Uterus (tissue), 4 donors: Measurements from ENCODE around the gene ARL8A. TPM values are rescaled to one million over a fixed set of nuclear protein-coding genes. Genes with fewer than 3 reads are reported as not detected.

ENCODE experiments used
- DNase-seq, 2 donors: peaks; one replicate each; pipeline ENCODE4 v3.0.0-alpha.2; 2019 to 2020
- H3K27ac ChIP-seq, 2 donors: fragments of 200-600 bp; sonication (generic); 1 replicate in 1 of 2; 2 replicates in 1 of 2; pipeline ENCODE4 v1.5.1; 2016 to 2018
- H3K27me3 ChIP-seq, 2 donors: fragments of 200-600 bp; sonication (generic); one replicate each; pipeline ENCODE4 v1.5.1; 2018 to 2019; ENCODE audit warnings: control low read depth in 1 of 2
- H3K36me3 ChIP-seq, 2 donors: fragments of 200-600 bp; sonication (generic); one replicate each; pipeline ENCODE4 v1.5.1; 2019; ENCODE audit warnings: control low read depth in 1 of 2
- H3K4me1 ChIP-seq, 2 donors: fragments of 200-600 bp; sonication (generic); one replicate each; pipeline ENCODE4 v1.5.1; 2018 to 2019; ENCODE audit warnings: control low read depth in 1 of 2
- H3K4me3 ChIP-seq, 2 donors: fragments of 200-600 bp; sonication (generic); 1 replicate in 1 of 2; 2 replicates in 1 of 2; pipeline ENCODE4 v1.5.1; 2018 to 2019; ENCODE audit warnings: mild to moderate bottlenecking in 1 of 2
- H3K9me3 ChIP-seq, 2 donors: fragments of 200-600 bp; sonication (generic); one replicate each; pipeline ENCODE4 v1.5.1; 2019; ENCODE audit warnings: control low read depth in 1 of 2
- CTCF ChIP-seq, 4 experiments: fragments of 200-600 bp in 2 of 4; fragments of 450-650 bp in 2 of 4; sonication (generic) in 2 of 4; IDR thresholded peaks; one replicate each; pipeline ENCODE4 v1.5.1; 2016 to 2019; ENCODE audit warnings: antibody characterized with exemption in 4 of 4, mild to moderate bottlenecking in 2 of 4, moderate library complexity in 1 of 4
- POLR2A ChIP-seq, 2 donors: fragments of 450-650 bp; IDR thresholded peaks; one replicate each; pipeline ENCODE4 v1.6.1; 2016; ENCODE audit warnings: antibody characterized with exemption in 2 of 2, mild to moderate bottlenecking in 1 of 2, moderate library complexity in 1 of 2
- intact Hi-C: fragments of 100-400 bp; cut with DNase I; formaldehyde crosslinking; loops from one replicate; pipeline ENCODE4 v1.15.1; 2023; ENCODE audit warnings: low total_unique reads
- total RNA-seq, 4 donors: library from RNA; depleted of rRNA in 3 of 4; stranded (reverse); fragments of >200 nt in 3 of 4; gene quantifications; one replicate each; pipeline versions ENCODE4 v1.1.0 to v1.2.4, GENCODE V29; 2014 to 2023
- donor health status: DM: yes; HTN: yes; CAD: no.

The ARL8A gene
- total RNA-seq, 4 donors from 2014 or later = 4.6 to 86.2 (median 18.7) TPM

- intact Hi-C loops = no loop called here
- no peak for DNase-seq
- Histone ChIP-seq H3K36me3 (no peaks in the 10 kb centered on the region), H3K9me3 (no peaks in the 10 kb centered on the region), H3K27me3 (no peaks in the 10 kb centered on the region), H3K27ac (no peak overlapping the region), H3K4me1 (no peaks in the 10 kb centered on the region), H3K4me3 (no peak overlapping the region)
- TF ChIP-seq POLR2A (IDR thresholded peaks at IDR 0.05) = no peak
- TF ChIP-seq CTCF (IDR thresholded peaks at IDR 0.05) = no peak
Observed at GRCh38 chr1:202093858-202094257, 50.7 kb downstream of the ARL8A start.

GRCh38 chr1:202090994-202091393 is 53.5 kb downstream of the ARL8A start:
- Histone ChIP-seq H3K4me1 (no peaks in the 10 kb centered on the region), H3K27ac (no peak overlapping the region), H3K9me3 (no peaks in the 10 kb centered on the region), H3K4me3 (no peak overlapping the region), H3K36me3 (no peaks in the 10 kb centered on the region), H3K27me3 (no peaks in the 10 kb centered on the region)
- intact Hi-C loops = no loop called here
- TF ChIP-seq CTCF (IDR thresholded peaks at IDR 0.05) (no peak), POLR2A (IDR thresholded peaks at IDR 0.05) (no peak)
- DNase-seq = no peak

- no peak overlapping the region for H3K27ac ChIP-seq
- DNase-seq = no peak
- intact Hi-C loops = no loop called here
Observed at GRCh38 chr1:202088206-202088605, 56.3 kb downstream of the ARL8A start.

GRCh38 chr1:202086579-202087350 is 57.8 kb downstream of the ARL8A start:
- Histone ChIP-seq H3K36me3 (no peaks in the 10 kb centered on the region), H3K4me1 (no peaks in the 10 kb centered on the region), H3K27ac (no peak overlapping the region), H3K4me3 (no peak overlapping the region), H3K9me3 (no peaks in the 10 kb centered on the region), H3K27me3 (no peaks in the 10 kb centered on the region)
- TF ChIP-seq POLR2A (IDR thresholded peaks at IDR 0.05) (no peak), CTCF (IDR thresholded peaks at IDR 0.05) (no peak)
- intact Hi-C loops = no loop called here
- no peak for DNase-seq

More at GRCh38 chr1:202088206-202088605, 56.3 kb downstream of the ARL8A start:
- Histone ChIP-seq H3K36me3 (no peaks in the 10 kb centered on the region), H3K4me3 (no peak overlapping the region), H3K4me1 (no peaks in the 10 kb centered on the region), H3K27me3 (no peaks in the 10 kb centered on the region), H3K9me3 (no peaks in the 10 kb centered on the region)
- no peak for TF ChIP-seq POLR2A (IDR thresholded peaks at IDR 0.05)
- TF ChIP-seq CTCF (IDR thresholded peaks at IDR 0.05) = no peak

- TF ChIP-seq POLR2A (IDR thresholded peaks at IDR 0.05) = no peak
- no peak for TF ChIP-seq CTCF (IDR thresholded peaks at IDR 0.05)
- intact Hi-C loops = no loop called here
- Histone ChIP-seq H3K9me3 (no peaks in the 10 kb centered on the region), H3K4me1 (no peaks in the 10 kb centered on the region), H3K27me3 (no peaks in the 10 kb centered on the region), H3K36me3 (no peaks in the 10 kb centered on the region), H3K4me3 (no peak overlapping the region), H3K27ac (no peak overlapping the region)
- DNase-seq = no peak
Observed at GRCh38 chr1:202085682-202086373, 58.7 kb downstream of the ARL8A start.
